Renal pelvis (tissue), 4 donors: ENCODE results near the gene SLC7A9. TPM values are rescaled to one million over a fixed set of nuclear protein-coding genes. Genes with fewer than 3 reads are reported as not detected.
"Not testable (repeated sequence)": the region's sequence is repeated elsewhere in the genome, so short reads cannot be mapped to it uniquely, and the experiment has no call there.

Experiments
- DNase-seq: peaks from one replicate; pipeline ENCODE4 v3.0.0-alpha.2; 2013
- polyA plus RNA-seq, 3 donors: library from polyadenylated mRNA; unstranded; fragments of 120-200 nt; gene quantifications; one replicate each; pipeline ENCODE4 v1.2.1, GENCODE V29; 2013; ENCODE audit not compliant: insufficient read length in 3 of 3

SLC7A9 gene
- polyA plus RNA-seq, 3 donors, result 19.0 to 20.3 (median 19.5) TPM

- DNase-seq, result no peak
These were observed 18.1 kb upstream of the SLC7A9 start for GRCh38 chr19:32887572-32888215.

DNA sequence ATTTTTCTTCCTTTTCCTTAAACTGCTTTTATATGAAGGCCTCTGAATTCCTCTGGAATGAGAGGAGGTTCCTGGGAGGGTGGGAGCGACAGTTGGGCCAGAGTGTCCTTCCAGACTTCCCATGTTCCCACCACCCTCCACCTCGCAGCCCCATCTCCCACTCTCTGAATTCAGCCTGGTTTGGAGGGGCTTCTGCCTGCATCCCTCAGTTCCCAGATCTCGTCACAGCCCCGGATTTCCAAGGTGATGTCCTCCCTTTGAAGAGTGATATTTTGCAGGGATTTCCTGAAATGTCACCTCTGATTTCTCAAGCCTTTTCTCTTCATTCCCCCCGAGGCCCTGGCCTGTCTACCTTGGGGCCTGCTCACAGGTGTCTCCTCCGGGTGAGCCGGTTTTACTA lies 16.7 kb upstream of the SLC7A9 start:
- no peak for DNase-seq

GRCh38 chr19:32885255-32885654 lies 15.7 kb upstream of the SLC7A9 start:
- DNase-seq, result not testable (repeated sequence)

DNA sequence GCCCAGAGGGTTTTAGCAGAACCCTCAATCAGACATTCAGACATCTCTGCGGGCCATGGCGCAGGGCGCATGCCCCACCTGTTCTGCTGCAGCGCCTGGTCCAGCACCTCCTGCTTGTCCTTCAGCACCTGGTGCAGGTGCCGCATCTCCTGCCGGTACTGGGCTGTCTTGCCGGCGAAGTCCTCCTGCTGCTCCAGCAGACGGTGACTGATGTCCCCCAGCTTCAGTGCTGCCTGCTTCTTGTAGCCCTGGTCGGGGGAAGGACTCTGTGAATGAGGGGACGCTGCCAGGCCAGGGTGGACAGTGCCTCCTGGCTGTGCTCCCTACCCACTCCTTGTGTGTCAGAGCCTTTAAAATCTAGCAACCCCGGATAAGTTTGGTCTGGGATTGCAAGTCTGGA lies 12.2 kb upstream of the SLC7A9 start:
- DNase-seq, result no peak

DNA sequence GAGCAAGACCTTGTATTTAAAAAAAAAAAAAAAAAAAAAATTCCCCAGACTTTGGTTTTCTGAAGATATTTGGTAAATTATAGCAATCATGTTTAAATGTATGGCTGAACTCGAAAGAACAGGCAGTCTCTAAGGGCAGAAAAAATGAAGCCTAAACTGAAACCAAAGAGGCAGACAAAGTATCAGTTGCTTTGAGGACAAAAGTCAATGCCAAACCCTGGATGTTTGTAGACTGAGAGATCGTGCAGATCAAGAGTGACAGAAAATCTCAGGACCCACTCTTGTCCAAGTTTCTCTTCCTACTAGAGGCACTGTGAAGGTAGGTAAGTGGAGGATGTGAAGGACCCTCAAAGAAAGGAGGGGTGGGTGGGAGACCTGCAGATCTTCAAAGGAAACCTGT lies 11.1 kb upstream of the SLC7A9 start:
- no peak for DNase-seq

GRCh38 chr19:32879741-32880140 lies 10.2 kb upstream of the SLC7A9 start:
- DNase-seq, result no peak

DNA sequence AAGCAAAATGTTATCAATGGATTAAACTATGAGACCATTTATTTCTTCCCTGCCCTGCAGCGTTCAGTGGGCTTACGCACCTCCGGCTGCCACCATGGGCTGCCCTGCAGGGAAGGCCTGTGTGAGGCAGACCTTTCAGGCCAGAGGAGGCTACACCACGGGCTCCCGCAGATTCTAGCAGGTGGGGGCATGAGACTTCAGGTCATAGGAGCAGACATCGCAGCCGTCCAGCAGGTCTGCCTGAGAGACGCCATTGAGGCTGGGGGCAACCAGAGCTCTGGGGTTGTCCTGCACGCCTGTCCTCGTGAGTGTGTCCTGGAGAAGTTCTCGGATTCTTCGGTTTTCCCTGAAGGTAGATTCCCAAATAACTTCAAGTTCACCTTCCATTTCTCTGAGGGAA lies 9.4 kb upstream of the SLC7A9 start:
- no peak for DNase-seq

- DNase-seq, result no peak
These were observed 8.6 kb upstream of the SLC7A9 start for GRCh38 chr19:32877977-32878745.

DNA sequence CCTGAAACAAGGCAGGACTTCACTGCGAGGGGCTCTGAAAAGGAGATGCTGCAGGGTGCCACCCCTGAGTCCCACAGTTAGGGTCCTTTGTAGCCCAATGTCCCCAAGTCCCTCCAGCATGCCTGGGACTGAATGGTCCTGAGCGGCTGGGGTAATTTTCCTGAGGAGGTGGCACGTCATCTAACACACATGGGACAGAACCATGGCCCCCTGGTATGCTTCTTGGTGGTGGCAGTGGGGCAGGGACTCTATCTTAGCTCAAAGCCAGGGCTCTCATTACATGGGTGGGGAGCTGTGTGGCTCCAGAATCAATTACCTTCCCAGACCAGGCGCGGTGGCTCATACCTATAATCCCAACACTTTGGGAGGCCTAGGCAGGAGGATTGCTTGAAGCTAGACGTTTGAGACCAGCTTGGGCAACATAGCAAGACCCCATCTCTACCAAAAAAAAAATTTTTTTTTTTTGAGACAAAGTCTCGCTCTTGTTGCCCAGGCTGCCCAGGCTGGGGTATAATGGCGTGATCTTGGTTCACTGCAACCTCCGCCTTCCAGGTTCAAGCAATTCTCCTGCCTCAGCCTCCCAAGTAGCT lies 7.9 kb upstream of the SLC7A9 start:
- no peak for DNase-seq

GRCh38 chr19:32876919-32877285 lies 7.3 kb upstream of the SLC7A9 start:
- no peak for DNase-seq

- no peak for DNase-seq
These were observed 6.8 kb upstream of the SLC7A9 start for GRCh38 chr19:32876236-32876918.

GRCh38 chr19:32875428-32875827 lies 5.9 kb upstream of the SLC7A9 start:
- DNase-seq, result no peak

- no peak for DNase-seq
These were observed 5.0 kb upstream of the SLC7A9 start for GRCh38 chr19:32874605-32875004.

DNA sequence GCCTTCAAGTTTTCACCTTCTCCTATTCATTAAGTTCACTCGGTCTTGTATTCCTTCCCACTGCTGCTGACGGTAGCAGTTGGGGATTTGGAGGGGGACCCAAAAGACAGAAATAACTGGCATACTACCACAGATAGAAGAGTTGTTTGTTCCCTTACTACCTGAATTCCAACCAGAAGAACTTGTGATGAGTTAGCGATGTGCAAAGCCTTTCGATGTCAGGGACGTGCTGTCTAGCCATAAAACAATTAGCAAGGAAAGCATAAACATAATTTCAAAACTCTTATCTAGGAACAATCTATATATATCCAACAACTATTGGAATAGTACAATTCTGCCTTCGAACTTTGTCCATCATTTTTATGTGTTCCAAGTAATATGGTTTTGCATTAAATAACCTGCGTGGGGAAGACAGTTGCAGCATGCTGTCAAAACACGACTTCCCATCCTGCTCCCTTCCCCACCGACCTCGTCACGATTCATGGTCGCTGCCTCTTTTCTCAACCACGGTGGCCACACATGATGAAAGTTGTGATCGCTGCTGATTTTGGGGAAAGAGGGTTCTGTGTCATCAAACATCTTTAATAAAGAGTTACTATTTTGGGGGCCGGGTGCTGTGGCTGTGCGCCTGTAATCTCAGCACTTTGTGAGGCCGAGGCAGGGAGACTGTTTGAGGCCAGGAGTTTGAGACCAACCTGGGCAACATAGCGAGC lies 3.8 kb upstream of the SLC7A9 start:
- no peak for DNase-seq

- DNase-seq, result no peak
These were observed 2.8 kb upstream of the SLC7A9 start for GRCh38 chr19:32872391-32872790.

- no peak for DNase-seq
These were observed 1.4 kb upstream of the SLC7A9 start for GRCh38 chr19:32870981-32871451.

- DNase-seq, result no peak
These were observed 503 bp upstream of the SLC7A9 start for GRCh38 chr19:32869966-32870573.

GRCh38 chr19:32868206-32868950 lies 1.2 kb downstream of the SLC7A9 start:
- no peak for DNase-seq

DNA sequence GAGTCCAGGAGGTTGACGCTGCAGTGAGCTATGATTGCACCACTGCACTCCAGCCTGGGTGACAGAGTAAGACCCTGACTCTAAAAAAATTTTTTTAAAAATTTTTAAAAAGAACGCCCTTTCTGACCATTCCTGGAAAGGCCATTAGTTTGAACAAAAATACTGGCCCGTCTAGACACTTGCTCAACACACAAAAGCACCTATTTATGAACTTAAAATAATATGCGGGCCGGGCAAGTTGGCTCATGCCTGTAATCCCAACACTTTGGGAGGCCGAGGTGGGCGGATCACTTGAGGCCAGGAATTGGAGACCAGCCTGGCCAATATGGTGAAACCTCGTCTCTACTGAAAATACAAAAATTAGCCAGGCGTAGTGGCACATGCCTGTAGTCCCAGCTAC lies 2.1 kb downstream of the SLC7A9 start:
- not testable (repeated sequence) for DNase-seq

DNA sequence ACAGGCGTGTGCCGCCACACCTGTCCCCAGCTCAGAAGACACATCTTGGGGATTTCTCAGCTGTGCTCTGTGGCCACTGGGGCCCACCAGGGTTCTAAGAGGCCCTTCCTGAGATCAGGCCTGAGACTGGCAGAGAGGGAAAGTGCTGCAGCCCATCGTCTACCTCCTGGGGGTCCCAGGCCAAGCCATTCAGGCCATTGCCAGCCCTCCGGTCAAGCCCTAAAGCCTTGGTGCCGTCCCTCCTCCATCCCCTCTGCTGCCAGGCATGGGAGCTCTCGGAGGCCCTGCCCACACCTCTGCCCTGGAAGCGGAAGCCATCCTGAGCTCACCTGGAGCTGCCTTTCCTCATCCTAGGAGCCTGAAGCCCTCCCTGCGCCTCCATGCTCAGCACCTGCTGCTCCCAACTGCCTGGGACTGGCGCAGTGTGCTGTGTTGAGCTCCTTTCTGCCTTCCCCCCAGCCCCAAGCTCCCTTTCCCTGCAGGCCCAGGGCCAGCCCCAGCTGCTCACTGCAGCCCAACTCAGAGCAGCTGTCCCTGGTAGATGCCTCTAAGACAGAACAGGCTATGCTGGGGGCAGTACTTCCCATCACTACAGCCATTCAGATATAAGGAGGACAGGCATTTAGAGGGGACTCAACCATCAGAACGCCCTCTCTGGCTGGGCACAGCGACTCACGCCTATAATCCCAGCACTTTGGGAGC lies 2.9 kb downstream of the SLC7A9 start:
- no peak for DNase-seq
